Lower leg skin (tissue), 4 donors: Measurements from ENCODE around the gene CHST14. TPM values are rescaled to one million over a fixed set of nuclear protein-coding genes. Genes with fewer than 3 reads are reported as not detected.
"Not testable (repeated sequence)": the region's sequence is repeated elsewhere in the genome, so short reads cannot be mapped to it uniquely, and the experiment has no call there.

Experiments
- DNase-seq, 2 donors: peaks; one replicate each; pipeline ENCODE4 v3.0.0-alpha.2; 2019; ENCODE audit warnings: low spot score in 2 of 2
- H3K4me3 ChIP-seq: fragments of 200-600 bp; sonication (generic); 2 replicates; pipeline ENCODE4 v1.5.1; 2017; ENCODE audit warnings: mild to moderate bottlenecking, low read depth; ENCODE audit not compliant: poor library complexity, severe bottlenecking
- CTCF ChIP-seq, 3 donors: fragments of 450-650 bp; IDR thresholded peaks; one replicate each; pipeline ENCODE4 v1.5.1; 2016; ENCODE audit warnings: antibody characterized with exemption in 3 of 3, mild to moderate bottlenecking in 3 of 3, moderate library complexity in 2 of 3
- POLR2A ChIP-seq, 2 donors: fragments of 450-650 bp; IDR thresholded peaks; one replicate each; pipeline ENCODE4 v1.6.1; 2016 to 2017; ENCODE audit warnings: antibody characterized with exemption in 2 of 2, mild to moderate bottlenecking in 1 of 2, moderate library complexity in 1 of 2
- WGBS, 2 donors: methylation state at CpG; one replicate each; pipeline ENCODE4 v1.1.5; 2018; 5-methylcytosine and 5-hydroxymethylcytosine counted together
- intact Hi-C: fragments of 100-400 bp; cut with DNase I; formaldehyde crosslinking; loops from one replicate; pipeline ENCODE4 v1.15.0; 2023; ENCODE audit warnings: low total_unique reads
- total RNA-seq, 4 donors: library from RNA; depleted of rRNA; stranded (reverse); fragments of >200 nt; gene quantifications; one replicate each; pipeline ENCODE4 v1.1.0, GENCODE V29; 2016

The CHST14 gene
- total RNA-seq, 4 donors from 2014 or later, result 5.6 to 10.0 (median 8.8) TPM

GRCh38 chr15:40451527-40452158 is 19.1 kb upstream of the CHST14 start:
- intact Hi-C loops, result no loop called here
- H3K4me3 ChIP-seq, result no peak overlapping the region
- DNase-seq, result no peak
- TF ChIP-seq POLR2A (IDR thresholded peaks at IDR 0.05) (no peak), CTCF (IDR thresholded peaks at IDR 0.05) (no peak)
- WGBS, 2 donors, result 88 to 90% methylated on average over 3 of the region's 3 CpGs

GRCh38 chr15:40452296-40453090 is 18.3 kb upstream of the CHST14 start:
- intact Hi-C loops, result no loop called here
- DNase-seq, result no peak
- no peak for TF ChIP-seq CTCF (IDR thresholded peaks at IDR 0.05)
- no peak for TF ChIP-seq POLR2A (IDR thresholded peaks at IDR 0.05)
- H3K4me3 ChIP-seq, result no peak overlapping the region
- 71 to 86% methylated on average over 11 of the region's 11 CpGs for WGBS, 2 donors

- intact Hi-C loops, DNase-seq, H3K4me3 ChIP-seq: not testable (repeated sequence)
- WGBS, 2 donors, result 70 to 74% methylated on average over 3 of the region's 3 CpGs
Observed at GRCh38 chr15:40453941-40454340, 16.8 kb upstream of the CHST14 start.

DNA sequence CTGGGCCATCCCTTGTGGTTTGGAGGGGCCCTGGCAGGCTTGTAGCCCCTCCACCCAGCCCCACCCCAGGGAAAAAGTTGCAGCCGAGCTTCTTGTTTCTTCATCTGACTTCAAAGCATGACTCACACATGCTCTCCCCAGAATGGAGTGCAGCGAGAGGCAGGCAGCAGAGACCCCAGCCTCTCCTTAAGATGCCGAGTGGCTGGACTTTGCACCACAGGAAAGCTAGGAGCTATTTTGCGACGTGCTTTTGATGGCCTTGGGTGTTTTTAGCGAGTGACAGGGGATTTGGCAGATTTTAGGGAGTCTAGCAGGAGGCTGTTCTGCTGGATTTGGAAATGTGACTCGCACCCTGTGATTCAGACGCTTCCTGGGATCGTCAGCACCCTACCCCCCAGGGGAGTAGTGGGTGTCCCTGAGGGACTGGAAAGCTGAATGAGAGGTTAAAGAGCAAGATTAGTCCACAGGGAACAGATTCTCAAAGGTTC is 15.8 kb upstream of the CHST14 start:
- H3K4me3 ChIP-seq, result no peak overlapping the region
- DNase-seq, result no peak
- intact Hi-C loops, result no loop called here
- 44 to 49% methylated on average over 9 of the region's 9 CpGs for WGBS, 2 donors
- TF ChIP-seq CTCF (IDR thresholded peaks at IDR 0.05) (no peak), POLR2A (IDR thresholded peaks at IDR 0.05) (no peak)

DNA sequence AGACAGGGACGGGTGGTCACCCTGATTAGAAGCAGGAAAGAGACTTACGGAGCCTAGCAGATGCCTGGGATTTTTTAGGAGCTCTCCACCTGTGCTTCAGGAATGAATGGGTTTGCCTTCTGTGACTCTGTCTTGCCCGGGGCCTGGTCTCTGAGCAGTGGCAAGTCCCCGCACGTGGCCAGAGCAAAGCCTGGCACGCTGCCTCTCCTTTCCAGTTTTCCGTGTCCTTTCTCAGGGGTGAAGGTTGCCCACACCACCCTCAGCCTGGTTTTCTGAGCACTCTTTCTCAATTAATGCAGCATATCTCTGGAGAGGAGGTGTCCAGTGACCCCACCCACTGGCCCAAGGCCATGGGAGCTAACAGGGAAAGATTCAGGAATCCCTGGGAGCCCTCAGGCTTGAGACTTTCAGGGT is 14.5 kb upstream of the CHST14 start:
- H3K4me3 ChIP-seq, result no peak overlapping the region
- WGBS, 2 donors, result 42 to 52% methylated on average over 6 to 7 of the region's 7 CpGs
- intact Hi-C loops, result no loop called here
- no peak for DNase-seq
- TF ChIP-seq POLR2A (IDR thresholded peaks at IDR 0.05), result no peak
- TF ChIP-seq CTCF (IDR thresholded peaks at IDR 0.05), result no peak

GRCh38 chr15:40456738-40457137 is 14.0 kb upstream of the CHST14 start:
- no peak overlapping the region for H3K4me3 ChIP-seq
- DNase-seq, result no peak
- TF ChIP-seq POLR2A (IDR thresholded peaks at IDR 0.05) (no peak), CTCF (IDR thresholded peaks at IDR 0.05) (no peak)
- intact Hi-C loops, result no loop called here
- 77 to 80% methylated on average over 4 of the region's 4 CpGs for WGBS, 2 donors
